ENCODE data around the gene HDAC4.

Gene HDAC4

DNA sequence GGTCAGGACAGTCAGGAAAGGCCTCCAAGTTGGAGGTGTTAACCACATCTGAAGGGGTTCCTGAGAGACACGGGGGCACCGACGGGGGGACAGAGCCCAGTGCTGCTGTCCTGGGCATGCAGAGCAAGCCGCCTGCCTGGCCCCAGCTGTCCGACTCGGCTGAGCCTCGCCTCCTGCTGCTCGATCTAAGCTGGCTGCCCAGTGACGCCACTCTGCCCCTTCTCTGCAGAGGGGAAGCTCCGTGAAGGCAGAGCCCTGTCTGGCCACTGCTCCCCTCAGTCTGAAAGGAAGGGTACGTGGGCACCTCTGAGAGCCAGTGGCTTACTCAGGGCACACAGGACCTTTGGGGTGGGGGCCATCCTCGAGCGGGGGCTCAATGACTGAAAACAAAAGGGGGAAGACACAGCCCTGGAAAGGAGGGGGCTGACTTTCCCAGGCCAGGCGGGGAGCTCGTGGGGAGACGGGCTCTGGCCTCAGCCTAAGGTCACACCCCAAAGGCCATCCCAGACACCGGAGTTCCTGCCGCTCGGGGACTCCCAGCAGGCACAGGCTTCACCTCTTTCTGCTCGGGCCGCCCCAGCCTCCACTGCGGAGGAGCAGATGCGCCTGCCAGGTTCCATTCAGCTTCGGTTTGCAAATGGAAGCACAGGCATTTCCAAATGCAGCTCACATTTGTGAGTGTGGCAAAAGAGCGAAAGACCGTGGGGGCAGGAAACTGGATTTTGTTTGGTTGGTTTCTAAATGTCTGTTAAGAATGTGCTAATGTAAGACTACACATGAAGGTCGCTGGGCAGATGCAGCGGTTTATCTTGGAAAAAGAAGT, 136.9 kb downstream of the HDAC4 start:
- DNase-seq, result no peak

DNA sequence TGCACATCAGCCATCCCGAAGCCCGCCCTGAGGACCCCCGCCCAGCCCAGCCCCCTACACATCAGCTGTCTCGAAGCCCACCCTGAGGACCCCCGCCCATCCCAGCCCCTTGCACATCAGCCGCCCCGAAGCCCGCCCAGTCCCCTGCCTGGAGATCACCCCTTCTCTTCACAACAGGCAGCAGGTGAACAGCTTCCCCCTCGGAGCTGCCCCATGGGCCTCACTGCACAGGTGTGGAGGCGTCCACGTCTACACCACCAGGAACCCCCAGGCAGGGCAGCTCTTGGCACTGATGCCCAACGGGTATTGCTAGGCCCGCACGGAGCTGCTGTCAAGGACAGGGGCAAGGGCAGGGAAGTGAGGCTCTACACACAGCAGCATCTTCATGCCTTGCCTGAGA, 137.6 kb downstream of the HDAC4 start:
- no peak for DNase-seq

DNA sequence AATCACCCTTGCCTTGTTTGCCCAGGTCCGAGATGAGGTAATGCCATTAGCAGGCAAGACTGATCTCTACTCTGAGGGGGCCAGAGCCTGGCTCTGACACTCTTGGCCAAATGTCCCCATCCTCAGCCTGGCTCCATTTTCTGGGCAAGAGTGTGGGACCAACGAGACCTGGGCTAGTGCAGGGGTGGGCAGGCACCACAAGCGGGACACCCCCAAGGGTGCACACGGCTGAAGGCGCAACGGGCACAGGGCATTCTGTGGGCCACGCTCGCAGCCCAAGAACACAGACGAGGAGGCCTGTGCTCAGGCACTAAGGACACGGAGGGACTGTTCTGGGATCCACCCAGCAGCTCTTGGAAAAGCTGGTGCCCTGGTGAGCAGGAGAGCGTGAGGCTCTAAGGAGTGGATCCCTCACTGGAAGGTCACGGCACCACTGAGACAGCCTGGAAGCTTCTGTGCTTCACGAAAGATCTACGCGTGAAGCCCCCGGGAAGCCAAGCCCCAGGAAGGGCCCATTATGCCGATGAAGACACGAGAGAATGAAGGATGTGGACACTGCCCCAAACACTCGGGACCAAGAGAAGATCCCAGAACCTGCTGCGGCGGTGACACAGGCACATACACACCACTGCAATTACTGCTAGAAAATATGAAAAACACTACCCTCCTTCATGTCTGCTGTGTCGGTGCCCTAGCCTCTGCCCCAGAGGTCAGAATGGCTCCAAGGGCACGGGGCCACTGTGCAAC, 138.2 kb downstream of the HDAC4 start:
- no peak for DNase-seq

DNA sequence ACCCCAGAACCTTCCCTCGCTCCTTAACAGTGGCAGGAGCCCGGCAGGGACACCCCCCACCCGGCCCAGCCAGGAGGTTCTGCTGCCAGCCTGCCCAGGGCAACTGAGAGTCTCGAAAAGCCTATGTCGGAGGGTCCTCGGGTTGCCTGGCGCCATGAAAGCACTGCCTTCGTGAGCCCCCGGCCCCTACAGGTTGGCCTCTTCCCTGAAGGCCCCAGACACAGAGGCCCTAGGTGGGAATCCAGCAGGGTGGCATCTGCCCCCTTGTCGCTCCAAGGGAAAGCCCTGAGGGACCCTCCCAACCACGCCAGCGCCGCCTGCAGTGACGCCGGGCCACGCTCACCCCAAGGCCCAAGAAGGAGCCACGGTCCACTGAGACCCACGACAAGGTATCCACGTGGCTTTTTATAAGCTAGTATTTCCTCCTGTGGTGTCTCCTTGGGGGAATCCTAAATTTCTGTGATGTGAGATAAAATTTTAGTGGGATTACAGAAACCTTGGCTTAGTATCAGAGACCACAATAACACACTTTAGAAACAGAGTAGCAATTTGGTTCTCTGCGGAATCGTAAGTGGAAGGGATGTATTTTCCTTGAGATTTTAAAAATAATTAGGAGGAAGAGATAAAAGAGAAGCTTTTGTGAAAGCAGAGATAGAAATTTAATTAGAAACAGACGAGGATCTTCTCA, 138.9 kb downstream of the HDAC4 start:
- DNase-seq, result no peak

DNA sequence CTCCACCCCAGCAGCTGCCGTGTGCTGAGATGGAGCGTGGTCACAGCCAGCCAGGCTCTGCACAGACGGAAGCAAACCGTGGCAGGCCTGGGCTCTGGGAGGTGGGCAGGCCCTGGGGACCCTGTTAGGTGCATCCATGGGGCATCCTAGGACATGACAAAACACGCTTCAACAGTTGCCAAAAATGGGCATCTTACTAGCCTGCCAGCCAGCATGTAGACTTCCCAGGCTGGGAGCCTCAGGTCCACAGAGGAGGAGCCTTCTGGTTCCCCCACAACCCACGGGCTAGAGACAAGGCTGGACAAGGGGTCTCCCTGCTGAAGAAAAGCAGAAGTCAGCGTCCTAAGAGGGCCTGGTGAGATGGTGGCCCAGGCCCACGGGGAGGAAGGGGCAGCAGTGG, 139.5 kb downstream of the HDAC4 start:
- DNase-seq, result no peak

DNA sequence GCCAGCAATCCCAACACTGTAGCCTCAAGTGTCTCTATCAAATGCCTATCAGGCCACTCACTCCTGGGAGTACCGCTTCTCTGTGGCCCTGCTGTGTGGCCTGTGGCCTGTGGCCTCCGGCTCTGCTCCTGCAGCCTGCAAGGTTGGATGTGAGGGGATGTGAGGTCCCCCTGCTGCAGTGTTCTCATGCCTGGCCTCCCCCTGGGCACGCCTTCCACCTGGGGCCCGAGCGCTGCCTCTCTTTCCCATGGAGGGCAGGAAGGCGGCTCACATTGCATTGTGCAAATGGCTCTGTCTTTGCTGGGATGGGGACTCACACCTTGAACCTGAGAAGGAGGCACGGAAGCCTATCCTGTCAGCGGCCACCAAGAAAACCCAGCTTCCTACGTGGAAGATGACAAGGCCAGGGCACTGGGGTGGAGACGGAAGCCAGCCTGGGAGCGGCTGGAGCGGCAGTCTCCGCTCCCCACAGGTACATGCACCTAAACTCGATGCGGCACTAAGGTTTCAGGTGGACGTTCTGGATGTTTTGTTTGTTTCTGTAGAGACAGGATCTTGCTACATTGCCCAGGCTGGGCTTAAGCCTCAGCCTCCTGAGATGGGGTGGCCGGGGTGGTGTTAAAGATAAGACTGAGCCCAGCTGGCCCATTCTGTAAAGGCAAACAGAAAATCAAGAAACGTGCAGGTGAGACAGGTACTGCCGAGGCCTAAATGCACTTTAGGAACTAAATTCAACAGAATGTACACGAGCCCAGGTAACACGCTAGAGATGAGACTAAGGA, 140.1 kb downstream of the HDAC4 start:
- no peak for DNase-seq

DNA sequence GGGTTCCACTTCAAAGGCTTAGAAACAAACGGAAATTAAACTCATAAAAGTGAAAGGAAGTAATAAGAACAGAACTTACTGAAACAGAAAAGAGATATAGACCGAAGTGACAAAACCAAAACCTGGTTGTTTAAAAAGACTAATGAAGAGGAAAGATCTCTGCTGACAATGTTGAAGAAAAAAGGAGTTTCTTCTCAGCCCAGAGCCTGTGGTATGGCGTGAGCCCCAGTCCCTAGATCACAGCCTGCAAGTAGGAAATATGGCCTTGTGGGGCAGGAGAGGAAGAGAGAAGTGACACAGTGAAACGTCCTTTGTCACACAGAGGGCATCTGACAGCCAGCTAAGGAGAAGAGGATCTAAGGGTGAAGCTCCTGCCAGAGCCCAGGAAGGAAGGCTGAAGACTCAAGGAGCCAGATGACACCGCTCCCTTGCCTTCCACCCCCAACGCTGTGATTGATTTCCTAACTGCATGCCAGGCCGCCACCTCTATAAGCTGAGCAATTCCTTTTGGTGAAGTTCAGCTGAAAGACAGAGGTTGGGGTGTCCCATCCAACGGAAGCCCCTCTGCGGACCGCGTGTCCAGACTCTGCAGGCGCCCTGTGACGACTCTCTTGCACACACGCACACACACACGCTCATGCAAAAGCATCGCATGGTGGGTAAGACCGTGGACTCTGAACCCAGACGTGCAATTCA, 141.1 kb downstream of the HDAC4 start:
- DNase-seq, result no peak

DNA sequence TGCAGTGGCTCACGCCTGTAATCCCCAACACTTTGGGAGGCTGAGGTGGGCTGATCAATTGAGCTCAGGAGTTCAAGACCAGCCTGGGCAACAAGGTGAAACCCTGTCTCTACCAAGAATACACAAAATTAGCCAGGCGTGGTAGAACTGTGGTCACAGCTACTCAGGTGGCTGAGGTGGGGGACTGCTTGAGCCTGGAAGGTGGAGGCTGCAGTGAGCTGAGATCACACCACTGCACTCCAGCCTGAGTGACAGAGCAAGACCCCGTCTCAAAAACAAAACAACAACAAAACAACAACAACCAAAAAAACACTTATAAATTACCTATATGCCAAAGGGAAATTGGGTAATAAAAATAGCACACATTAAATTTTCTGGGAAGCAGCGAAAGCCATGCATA, 141.6 kb downstream of the HDAC4 start:
- DNase-seq, result no peak

DNA sequence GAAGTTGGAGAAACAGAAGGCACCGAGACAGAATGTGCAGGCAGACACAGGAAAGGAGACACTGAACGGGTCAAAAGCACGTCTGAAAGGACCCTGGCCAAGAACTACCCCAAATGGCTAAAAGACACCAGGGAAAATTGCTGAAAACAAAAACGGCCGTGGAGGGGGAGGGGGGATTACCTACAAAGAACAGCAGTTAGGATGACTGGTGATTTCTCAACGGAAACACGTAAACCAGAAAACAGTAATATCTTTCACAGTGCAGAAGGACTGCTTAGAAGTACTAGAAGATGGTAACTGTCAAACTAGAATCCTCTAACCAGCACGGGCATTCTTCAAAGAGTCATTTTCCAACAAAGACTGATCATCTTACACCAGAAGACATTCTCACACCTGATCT, 142.6 kb downstream of the HDAC4 start:
- no peak for DNase-seq

DNA sequence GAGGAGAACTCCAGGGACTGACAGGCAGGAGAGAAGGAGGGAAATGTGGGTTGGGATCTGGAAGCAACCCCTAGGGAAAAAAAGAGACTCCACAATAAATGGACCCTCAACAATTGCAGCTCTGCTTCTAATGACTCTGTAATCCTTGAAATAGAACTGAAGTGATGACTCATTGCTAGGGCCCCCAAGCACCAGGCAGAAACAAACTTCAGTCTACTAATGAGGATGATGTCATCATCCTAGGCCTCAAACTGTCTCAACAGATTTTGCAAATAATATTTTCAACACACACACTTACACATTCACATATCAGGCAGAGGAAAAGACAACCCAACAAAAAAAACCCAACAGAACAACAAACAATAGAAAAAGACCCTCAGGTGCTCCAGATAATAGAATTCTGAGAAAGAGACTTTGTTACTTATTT, 143.3 kb downstream of the HDAC4 start:
- DNase-seq, result no peak

DNA sequence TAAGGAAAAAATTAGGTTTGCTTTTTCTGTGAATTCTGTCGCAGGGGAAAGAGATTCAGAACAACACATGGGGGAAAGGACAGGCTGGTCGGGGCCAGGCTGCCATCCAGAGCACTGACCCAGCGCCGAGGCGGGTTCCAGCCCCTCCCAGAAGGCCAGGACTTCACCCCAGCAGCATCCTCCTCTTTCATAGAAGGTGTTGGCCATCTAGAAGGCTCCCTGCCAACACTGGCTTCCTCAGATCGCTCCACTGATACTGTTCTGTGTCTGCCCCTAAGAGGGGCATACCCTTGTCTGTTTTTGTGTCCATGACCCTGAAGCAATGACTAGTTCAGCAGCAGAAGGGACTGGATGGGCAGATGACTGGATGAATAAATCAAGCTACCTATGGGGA, 144.5 kb downstream of the HDAC4 start:
- DNase-seq, result no peak

DNA sequence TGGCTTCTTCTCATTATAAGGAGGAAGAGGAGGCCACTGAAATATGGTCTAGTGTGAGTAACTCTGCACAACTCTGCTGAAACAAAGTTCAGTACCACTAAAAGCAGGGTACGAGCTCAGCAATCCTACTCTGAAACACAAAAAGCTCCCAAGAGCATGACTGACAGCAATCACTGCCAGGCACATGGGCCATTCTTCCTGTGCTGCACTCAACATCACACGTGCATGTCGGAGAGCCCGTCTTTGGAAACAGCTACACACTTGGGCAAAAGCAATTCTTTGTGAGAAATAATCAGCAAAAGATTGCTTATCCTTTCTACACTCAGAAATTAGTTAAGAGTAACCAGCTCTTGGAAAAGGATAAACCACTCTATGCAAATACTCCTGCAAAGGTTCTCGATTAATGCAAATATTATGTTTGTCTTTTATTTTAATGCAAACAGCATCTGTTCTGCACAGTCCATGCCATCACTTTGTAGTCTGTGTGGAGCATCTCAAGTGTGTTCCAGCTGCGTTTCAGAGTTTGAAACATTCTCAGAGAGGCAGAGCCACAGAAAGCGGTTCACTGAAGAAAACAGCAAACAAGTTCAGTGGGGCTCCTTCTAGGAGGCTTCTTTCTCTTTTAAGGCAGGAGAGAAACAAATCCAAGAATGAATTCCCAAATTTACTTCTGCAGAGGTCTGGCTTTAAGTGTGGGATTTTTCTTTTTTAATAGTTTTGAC, 145.0 kb downstream of the HDAC4 start:
- no peak for DNase-seq

DNA sequence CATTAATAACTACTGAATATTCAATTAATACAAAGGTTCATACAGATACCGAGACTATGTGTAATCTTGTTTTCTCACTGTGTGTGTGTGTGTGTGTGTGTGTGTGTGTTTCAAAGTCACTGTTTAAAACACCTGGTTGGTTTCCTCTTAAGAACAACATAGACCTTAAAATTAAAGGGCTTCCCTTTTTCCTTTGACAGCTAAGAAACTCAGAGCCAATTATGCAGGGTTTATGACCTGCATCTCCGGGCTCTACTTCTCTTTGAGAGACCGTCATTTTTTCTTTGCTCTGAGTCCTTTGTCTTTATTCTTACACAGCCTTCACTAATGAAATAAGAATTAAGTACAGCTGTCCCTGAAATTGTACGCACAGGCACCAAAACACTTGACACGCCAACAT, 145.6 kb downstream of the HDAC4 start:
- no peak for DNase-seq

DNA sequence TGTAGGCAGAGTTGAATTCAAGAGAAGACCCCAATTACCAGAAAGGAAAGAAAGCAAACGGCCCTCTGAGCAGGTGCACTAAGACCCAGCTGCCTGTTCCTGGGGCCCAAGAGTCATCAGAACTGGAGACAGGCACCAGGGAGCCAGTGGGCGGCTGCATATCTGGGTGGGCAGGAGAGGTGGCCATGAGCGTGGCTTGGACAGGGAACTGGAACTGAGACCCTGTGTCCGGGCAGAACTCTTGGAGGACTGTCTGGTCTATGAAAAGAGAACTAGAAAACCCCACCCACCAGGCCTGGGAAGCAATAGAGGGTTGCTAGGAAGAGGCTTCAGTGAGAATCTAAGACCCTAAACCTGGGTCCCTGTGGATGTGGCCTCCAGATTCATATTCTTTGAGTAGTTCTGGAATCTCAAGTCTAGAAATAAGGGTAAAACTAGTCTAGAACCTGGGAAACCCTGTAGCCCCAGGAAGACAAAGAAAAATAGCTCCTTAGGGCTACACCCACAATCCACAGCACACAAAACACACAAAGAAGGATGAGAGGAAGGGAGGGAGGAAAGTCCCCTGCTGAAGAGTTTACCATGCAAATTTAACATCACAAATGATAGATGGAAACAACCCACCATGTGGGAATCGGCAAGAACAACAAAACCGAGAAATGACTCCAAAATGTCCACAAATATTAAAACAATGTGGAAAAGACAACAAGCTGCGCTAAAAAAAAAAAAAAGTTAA, 147.0 kb downstream of the HDAC4 start:
- no peak for DNase-seq

DNA sequence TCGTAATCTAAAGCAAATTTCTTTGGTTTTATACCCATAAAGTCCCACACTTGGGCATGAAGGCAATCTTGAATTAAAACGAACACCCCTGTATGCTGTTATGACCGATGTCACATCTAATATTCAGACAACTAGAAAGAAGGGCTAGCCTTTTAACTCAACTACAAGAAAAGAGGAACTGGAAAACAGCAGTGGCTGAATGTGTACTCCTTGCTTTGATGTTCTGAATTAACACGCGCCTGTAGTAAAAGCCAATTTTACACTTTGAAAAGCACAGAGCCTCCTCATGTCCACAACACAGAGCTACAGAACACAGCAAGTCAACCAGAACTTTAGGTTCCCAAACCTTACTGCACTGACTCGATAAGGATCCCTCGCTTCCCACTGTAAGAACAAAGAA, 147.6 kb downstream of the HDAC4 start:
- DNase-seq, result no peak

DNA sequence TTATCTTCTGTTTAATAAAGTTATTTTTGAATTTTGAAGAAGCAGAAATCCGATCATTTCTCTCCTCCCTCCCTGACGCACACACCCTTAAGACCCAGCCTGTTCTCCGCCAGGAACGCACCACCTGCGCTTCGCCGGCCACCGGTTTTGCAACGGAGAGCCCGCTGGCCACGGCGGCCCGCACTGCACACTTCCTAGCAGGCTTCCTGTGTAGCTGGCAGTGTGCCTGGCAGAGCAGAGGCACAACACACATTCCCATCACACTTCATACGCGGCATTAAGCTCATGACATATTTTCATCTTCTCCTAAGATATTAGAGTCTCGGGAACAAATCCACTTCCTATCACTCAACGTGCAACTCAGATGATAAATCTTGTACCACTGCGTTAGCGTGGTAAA, 148.0 kb downstream of the HDAC4 start:
- DNase-seq, result no peak

DNA sequence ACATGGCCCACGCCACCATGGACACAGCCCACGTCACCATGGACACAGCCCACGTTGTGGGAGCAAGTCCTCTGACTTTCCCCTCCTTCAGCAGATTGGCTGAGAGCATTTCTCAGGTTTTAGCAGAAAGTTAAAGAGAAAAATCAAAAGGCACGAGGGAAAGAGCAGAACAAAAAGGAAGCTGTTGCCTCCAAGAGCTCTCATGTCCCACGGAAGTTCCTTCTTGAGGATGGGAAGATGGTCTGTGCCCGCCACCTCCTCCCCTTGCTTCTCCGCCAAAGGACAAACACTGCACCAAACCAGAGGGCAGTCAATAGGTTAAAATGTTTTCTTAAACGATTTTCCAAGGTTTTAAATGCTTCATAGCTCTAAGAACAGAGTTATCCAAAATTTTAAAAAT, 148.4 kb downstream of the HDAC4 start:
- DNase-seq, result no peak

DNA sequence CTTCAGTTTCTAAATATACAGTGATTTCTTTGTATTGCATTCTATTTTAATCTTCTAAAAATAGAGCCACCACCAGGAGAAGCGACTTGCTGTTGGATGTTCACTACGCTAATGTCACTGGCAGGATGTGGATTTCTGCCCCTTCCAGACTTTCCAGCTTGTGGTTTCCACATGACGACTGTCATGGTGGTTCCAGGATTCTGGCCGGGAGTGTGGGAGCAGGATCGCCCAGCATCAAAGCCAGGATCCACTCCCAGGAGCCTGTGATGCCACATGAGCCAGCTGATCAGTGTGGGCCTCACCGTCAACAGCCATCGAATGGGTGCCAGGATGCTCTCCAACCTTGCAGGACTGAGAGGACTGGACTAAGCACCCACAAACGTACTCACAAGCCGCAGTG, 148.8 kb downstream of the HDAC4 start:
- DNase-seq, result no peak

DNA sequence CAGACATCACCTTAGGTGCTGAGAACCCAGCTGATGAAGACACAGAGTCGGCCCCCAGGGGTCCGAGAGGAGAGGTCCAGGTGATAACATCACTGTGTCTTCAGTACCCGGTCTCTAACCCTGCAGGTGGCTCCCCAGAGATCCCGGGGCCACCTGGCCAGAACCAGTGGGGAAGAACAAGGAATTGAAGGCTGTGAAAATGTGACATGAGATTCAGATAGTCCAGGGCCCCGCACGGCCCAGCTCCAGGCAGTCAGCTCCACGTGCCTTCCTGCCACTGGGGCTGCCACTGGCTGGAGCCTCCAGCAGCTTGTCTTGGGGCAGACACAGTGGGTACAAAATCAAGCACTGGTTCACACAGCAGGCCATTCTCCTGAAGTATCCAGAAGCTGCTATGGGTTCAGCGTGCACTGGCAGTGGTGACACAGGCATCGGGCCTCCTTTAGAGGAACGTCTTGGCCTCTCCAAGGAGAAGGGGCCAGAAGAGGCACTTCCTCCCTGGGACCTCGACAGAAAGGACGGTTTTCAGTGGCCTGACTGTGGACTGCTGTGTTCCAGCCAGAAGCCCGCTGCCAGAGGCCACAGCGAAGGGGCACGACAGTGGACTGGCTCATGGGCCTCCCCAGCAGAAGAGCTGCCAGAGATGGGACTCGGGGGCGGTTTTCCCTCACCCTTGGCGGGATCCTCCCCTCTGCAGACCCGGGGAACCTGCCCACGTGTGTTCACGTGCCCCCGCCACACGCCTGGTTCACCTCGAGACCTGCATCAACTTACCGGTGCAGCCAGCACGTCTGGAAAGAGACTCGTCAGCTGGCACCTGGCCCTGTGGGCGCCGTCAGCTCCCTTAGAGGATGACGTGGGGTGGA, 150.4 kb downstream of the HDAC4 start:
- no peak for DNase-seq

DNA sequence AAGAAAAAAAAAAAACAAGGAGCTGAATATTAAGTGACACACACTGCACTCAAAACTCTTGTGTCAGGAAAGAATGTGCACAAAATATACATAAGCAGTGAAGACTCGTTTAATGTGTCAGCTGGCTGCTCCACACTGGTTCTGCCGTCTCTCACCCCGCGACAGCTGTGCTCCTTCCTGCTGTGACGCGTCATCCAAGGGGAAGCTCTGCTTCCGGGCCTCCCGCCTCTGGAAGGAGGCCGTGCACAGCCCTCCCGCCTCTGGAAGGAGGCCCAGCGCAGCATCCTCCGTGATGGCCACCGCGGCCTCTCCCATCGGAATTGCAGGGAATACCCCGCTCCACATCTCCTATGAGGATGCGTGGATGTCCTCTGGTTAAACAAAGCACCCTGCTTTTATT, 151.0 kb downstream of the HDAC4 start:
- no peak for DNase-seq

Measured in amniotic stem cell (primary cell).